ENCODE results near the gene NUFIP2. TPM values are rescaled to one million over a fixed set of nuclear protein-coding genes. Genes with fewer than 3 reads are reported as not detected.

NUFIP2 gene
- total RNA-seq, 1 donor from 2014 or later = 90.7 TPM

GRCh38 chr17:29247219-29247618, 46.7 kb downstream of the NUFIP2 start:
- H4K20me1 ChIP-seq (ENCODE audit: low read depth) = no peaks in the 10 kb centered on the region
- Mint-ChIP-seq H3K27ac (peak overlapping the region; percentile 65), H3K36me3 (no peaks in the 10 kb centered on the region)

GRCh38 chr17:29246628-29247027, 47.3 kb downstream of the NUFIP2 start, which contains the start of gene CRYBA1:
TSS of gene CRYBA1 (plus strand) at chr17:29246859. CDS start at chr17:29246864, 5 bp downstream.
- H3K27me3 Mint-ChIP-seq (ENCODE audit: insufficient read depth, low read depth) = peaks cover 6% of the 10 kb centered on the region
- H4K20me1 ChIP-seq (ENCODE audit: low read depth) = no peaks in the 10 kb centered on the region
- no peaks in the 10 kb centered on the region for H3K9me3 Mint-ChIP-seq
- H3K4me1 ChIP-seq = peaks cover 21% of the 10 kb centered on the region
- peaks cover 35% of the 10 kb centered on the region for H3K4me1 Mint-ChIP-seq
- no peak within 1 kb of the TSS for H3K9ac ChIP-seq
- no peaks in the 10 kb centered on the region for H3K9me3 ChIP-seq (ENCODE audit: low read depth)
- H2AFZ ChIP-seq (replicated peaks) = no peak within 1 kb of the TSS
- H3K36me3 Mint-ChIP-seq = no peaks in the 10 kb centered on the region
- no peaks in the 10 kb centered on the region for H3K27me3 ChIP-seq
- peak within 1 kb of the TSS; percentile 63 for H3K27ac ChIP-seq
- peak within 1 kb of the TSS; percentile 56 for H3K4me2 ChIP-seq
- no peaks in the 10 kb centered on the region for H3K36me3 ChIP-seq
- TF ChIP-seq EZH2 (IDR thresholded peaks at IDR 0.05) = no peak
- TF ChIP-seq EZH2phosphoT487 (IDR thresholded peaks at IDR 0.05) = no peak
- TF ChIP-seq CTCF (IDR thresholded peaks at IDR 0.05) = no peak
- peak within 1 kb of the TSS; percentile 94 for H3K27ac Mint-ChIP-seq
- DNase-seq (ENCODE audit: low spot score) = peak; percentile 83
- H3K4me3 Mint-ChIP-seq = no peak within 1 kb of the TSS
- H3K79me2 ChIP-seq (ENCODE audit: low read depth) = no peaks in the 10 kb centered on the region
- peaks cover 29% of the 10 kb centered on the region for H3F3A ChIP-seq (ENCODE audit: low read depth)
- H3K4me3 ChIP-seq = no peak within 1 kb of the TSS

More at GRCh38 chr17:29247219-29247618, 46.7 kb downstream of the NUFIP2 start:
- DNase-seq (ENCODE audit: low spot score) = no peak
- H3K4me1 ChIP-seq = peaks cover 18% of the 10 kb centered on the region
- H3K9ac ChIP-seq = no peak overlapping the region
- H3K9me3 ChIP-seq (ENCODE audit: low read depth) = no peaks in the 10 kb centered on the region
- Mint-ChIP-seq H3K4me1 (peaks cover 30% of the 10 kb centered on the region), H3K4me3 (no peak overlapping the region), H3K27me3 (ENCODE audit: insufficient read depth, low read depth) (peaks cover 6% of the 10 kb centered on the region), H3K9me3 (no peaks in the 10 kb centered on the region)
- no peaks in the 10 kb centered on the region for H3K27me3 ChIP-seq
- no peak overlapping the region for H2AFZ ChIP-seq (replicated peaks)
- TF ChIP-seq EZH2 (IDR thresholded peaks at IDR 0.05) = no peak
- no peak for TF ChIP-seq CTCF (IDR thresholded peaks at IDR 0.05)
- no peak for TF ChIP-seq EZH2phosphoT487 (IDR thresholded peaks at IDR 0.05)
- no peaks in the 10 kb centered on the region for H3K36me3 ChIP-seq
- no peaks in the 10 kb centered on the region for H3K79me2 ChIP-seq (ENCODE audit: low read depth)
- H3K4me2 ChIP-seq = no peak overlapping the region
- peaks cover 27% of the 10 kb centered on the region for H3F3A ChIP-seq (ENCODE audit: low read depth)
- no peak overlapping the region for H3K4me3 ChIP-seq
- no peak overlapping the region for H3K27ac ChIP-seq

GRCh38 chr17:29245401-29245800, 48.5 kb downstream of the NUFIP2 start:
- no peak overlapping the region for H3K4me3 ChIP-seq
- H3K36me3 ChIP-seq = no peaks in the 10 kb centered on the region
- DNase-seq (ENCODE audit: low spot score) = no peak
- TF ChIP-seq EZH2 (IDR thresholded peaks at IDR 0.05) = no peak
- no peak for TF ChIP-seq CTCF (IDR thresholded peaks at IDR 0.05)
- TF ChIP-seq EZH2phosphoT487 (IDR thresholded peaks at IDR 0.05) = no peak
- no peak overlapping the region for H2AFZ ChIP-seq (replicated peaks)
- no peak overlapping the region for H3K27ac ChIP-seq
- peaks cover 32% of the 10 kb centered on the region for H3K4me1 ChIP-seq
- H3K36me3 Mint-ChIP-seq = no peaks in the 10 kb centered on the region
- no peaks in the 10 kb centered on the region for H3K9me3 Mint-ChIP-seq
- H3K27me3 Mint-ChIP-seq (ENCODE audit: insufficient read depth, low read depth) = peaks cover 7% of the 10 kb centered on the region
- no peak overlapping the region for H3K4me2 ChIP-seq
- H3K9me3 ChIP-seq (ENCODE audit: low read depth) = no peaks in the 10 kb centered on the region
- H3K27me3 ChIP-seq = no peaks in the 10 kb centered on the region
- peak overlapping the region; percentile 74 for H3K27ac Mint-ChIP-seq
- peaks cover 47% of the 10 kb centered on the region for H3K4me1 Mint-ChIP-seq
- H3K4me3 Mint-ChIP-seq = no peak overlapping the region
- no peak overlapping the region for H3K9ac ChIP-seq
- H4K20me1 ChIP-seq (ENCODE audit: low read depth) = no peaks in the 10 kb centered on the region
- H3F3A ChIP-seq (ENCODE audit: low read depth) = peaks cover 41% of the 10 kb centered on the region
- no peaks in the 10 kb centered on the region for H3K79me2 ChIP-seq (ENCODE audit: low read depth)
